Epithelial cell of proximal tubule (primary cell): Measurements from ENCODE around the gene LRRTM4. TPM values are rescaled to one million over a fixed set of nuclear protein-coding genes. Genes with fewer than 3 reads are reported as not detected.

ENCODE experiments used
- DNase-seq: peaks from one replicate; pipeline ENCODE4 v3.0.0-alpha.2; 2011; ENCODE audit warnings: low read depth
- H3K4me3 ChIP-seq: 2 replicates; pipeline ENCODE4 v1.5.1; 2011; ENCODE audit warnings: low read depth, mild to moderate bottlenecking, low read length
- total RNA-seq: library from RNA; depleted of rRNA; stranded (reverse); fragments of >200 nt; gene quantifications from 2 replicates; pipeline ENCODE4 v1.2.3, GENCODE V29; 2015
- TF ChIP-seq, protein P1 (sequence below): conservative IDR thresholded peaks from 2 replicates; pipeline ENCODE4 v1.5.1; 2012; ENCODE audit warnings: low read depth, mild to moderate bottlenecking, low read length

Gene LRRTM4
- total RNA-seq, 1 donor from 2014 or later: not detected

DNA sequence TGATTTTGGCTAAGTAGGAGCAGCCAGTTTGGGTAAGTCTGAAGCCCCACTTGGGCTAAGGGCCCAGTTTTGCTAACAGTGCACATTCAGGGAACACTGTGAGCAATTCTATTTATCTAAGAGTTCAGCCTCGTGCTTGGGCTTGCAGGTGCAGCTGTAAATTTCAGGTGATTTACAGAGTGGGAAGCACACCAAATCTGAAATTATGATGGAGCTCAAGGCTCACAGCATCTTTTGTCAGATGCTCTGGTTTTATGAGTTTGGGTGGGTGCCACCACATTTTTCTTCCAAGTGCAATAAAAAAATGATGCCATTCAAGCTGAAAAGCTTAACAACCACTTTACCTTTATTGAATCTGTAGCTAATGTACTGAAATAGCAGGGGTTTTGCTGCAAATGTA, 671.2 kb downstream of the LRRTM4 start:
- H3K4me3 ChIP-seq: no peak overlapping the region
- TF ChIP-seq, protein P1, sequence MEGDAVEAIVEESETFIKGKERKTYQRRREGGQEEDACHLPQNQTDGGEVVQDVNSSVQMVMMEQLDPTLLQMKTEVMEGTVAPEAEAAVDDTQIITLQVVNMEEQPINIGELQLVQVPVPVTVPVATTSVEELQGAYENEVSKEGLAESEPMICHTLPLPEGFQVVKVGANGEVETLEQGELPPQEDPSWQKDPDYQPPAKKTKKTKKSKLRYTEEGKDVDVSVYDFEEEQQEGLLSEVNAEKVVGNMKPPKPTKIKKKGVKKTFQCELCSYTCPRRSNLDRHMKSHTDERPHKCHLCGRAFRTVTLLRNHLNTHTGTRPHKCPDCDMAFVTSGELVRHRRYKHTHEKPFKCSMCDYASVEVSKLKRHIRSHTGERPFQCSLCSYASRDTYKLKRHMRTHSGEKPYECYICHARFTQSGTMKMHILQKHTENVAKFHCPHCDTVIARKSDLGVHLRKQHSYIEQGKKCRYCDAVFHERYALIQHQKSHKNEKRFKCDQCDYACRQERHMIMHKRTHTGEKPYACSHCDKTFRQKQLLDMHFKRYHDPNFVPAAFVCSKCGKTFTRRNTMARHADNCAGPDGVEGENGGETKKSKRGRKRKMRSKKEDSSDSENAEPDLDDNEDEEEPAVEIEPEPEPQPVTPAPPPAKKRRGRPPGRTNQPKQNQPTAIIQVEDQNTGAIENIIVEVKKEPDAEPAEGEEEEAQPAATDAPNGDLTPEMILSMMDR: no peak
- no peak for DNase-seq

DNA sequence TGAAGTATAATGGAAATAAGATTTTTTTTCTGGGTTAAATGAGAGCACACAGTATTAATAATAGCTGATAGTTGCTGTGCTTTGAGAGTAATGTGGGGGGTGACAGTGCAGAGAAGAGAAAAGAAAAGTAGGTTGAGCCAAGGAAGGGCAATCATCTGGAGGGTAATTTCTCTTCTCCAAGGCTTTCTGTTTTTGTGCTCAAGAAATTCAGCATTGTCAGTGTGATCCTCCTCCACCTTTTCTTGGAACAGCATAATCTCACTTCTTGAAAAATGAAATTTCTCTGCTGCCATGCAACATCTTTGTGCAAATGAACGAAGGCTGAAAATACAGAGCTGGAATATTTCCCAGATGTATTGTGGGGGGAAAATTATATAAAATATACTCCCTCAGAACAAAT, 673.1 kb downstream of the LRRTM4 start:
- no peak overlapping the region for H3K4me3 ChIP-seq
- TF ChIP-seq, protein P1: no peak
- DNase-seq: no peak

DNA sequence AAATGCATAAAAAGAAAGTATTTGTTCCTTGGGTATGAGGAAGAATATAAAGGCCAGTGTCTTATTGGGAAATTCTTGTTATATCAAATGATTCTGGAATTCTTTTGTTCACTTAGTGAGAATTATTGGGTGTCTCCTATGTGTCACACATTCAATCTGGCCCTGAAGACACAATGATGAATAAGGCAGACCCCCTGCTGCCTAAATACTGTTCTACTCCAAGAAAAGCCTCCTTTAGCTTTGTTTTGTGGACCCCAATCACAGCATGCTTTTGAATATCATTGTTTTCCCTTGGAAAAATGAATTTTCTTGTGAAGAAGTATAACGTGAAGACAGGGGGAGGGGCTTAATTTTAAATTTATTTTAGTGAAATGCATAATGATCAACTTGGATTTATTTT, 682.4 kb downstream of the LRRTM4 start:
- DNase-seq: no peak
- TF ChIP-seq, protein P1: no peak
- H3K4me3 ChIP-seq: no peak overlapping the region

DNA sequence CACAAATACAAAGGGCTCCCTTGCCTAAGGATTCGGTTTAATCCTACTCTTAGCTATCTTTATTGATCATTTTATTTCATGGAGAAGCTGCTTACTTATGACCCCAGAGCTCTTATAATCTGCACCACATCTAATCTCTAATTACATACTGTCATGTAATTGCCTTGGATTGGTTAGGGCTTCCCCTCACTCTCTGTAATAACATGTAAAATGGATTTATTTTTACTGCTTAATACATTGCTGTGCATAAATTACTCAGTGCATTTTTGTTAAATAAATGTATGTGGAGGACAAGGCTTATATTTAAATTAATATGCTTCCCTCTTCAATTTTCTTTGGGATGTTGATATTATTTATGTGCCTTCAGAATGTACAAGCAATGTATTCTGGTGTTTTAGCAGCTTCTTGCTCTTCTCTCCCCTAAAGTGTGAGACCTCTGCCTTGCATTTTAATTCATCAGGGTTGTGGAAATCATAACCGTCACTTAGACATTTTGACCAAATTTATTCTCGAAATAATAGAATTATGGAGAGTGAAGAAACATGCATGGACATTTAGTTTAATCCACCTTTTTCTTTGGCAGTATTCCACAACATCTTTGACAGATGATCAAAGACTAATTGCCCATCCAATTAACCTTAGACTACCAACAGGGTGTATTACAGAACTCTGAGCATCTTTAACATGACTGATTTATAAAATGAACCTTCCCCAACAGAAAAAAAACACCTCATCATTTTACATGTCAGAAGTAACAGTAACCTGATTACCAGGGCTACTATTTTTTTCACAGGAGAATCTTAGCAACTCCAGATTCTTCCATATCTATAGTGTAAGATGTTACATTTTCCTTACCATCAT, 692.6 kb downstream of the LRRTM4 start:
- TF ChIP-seq, protein P1: no peak
- no peak overlapping the region for H3K4me3 ChIP-seq
- DNase-seq: no peak

DNA sequence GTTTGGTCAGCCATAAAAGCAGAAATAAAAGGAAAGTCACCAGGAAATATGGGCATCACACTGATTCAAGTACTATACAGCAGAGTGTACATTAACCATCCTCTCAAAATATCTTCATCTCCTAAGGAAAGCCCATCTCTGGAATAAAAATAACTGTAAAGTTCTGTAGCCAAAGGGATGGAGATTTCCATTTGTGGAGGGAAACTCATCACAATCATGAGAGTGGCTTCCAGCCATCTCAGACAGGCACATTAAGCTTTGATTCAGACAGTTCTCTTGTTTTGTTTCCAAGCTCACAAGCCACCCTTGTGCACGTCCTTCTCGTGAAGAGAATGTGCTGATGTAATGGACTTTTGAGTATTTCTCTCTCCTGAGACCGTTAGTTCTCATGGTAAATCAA, 695.5 kb downstream of the LRRTM4 start:
- no peak for DNase-seq
- no peak overlapping the region for H3K4me3 ChIP-seq
- TF ChIP-seq, protein P1: no peak

DNA sequence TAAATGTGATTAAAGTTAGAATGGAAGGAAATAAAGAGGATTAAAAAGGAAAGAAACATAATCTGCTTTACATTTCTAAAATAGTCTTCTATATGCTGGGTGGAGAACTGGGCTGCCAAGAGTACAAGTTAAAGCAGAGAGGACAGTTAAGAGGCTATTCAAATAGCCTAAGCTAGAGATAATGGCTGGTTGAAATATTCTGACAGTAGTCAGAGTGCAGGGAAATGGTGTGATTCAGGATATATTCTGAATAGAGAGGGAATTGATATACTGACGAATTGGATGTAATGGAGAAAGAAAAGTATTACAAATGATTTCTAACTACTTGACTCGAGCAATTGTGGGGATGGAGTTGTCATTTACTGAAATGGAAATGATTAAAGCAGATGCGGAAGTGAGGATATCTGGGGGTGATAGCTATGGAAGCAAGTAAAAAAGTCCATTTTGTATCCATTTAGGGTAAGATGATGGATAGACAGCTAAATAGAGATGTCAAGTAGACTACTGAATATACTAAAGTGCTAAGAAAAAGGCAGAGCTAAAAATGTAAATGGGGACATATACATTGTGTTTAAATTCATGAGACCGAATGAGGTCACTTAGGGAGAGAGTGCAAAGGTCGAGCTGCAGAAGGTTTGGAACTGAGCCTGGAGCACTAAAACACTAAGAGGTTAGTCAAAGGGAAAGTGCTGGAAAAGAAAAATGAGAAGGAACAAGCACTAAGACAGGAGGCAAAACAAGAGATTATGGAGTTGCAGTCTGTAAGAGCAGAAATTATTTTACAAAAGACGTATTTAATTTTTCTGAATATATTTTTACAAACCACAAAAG, 696.8 kb downstream of the LRRTM4 start:
- DNase-seq: no peak
- TF ChIP-seq, protein P1: no peak
- H3K4me3 ChIP-seq: no peak overlapping the region
